Fibroblast of skin of back (primary cell): ENCODE results near the gene OAS3.
"Not testable (repeated sequence)": the region's sequence is repeated elsewhere in the genome, so short reads cannot be mapped to it uniquely, and the experiment has no call there.

ENCODE experiments used
- DNase-seq: peaks from one replicate; pipeline ENCODE4 v3.0.0-alpha.2; 2013

The OAS3 gene

GRCh38 chr12:112986291-112986800, 48.1 kb downstream of the OAS3 start:
- no peak for DNase-seq

DNA sequence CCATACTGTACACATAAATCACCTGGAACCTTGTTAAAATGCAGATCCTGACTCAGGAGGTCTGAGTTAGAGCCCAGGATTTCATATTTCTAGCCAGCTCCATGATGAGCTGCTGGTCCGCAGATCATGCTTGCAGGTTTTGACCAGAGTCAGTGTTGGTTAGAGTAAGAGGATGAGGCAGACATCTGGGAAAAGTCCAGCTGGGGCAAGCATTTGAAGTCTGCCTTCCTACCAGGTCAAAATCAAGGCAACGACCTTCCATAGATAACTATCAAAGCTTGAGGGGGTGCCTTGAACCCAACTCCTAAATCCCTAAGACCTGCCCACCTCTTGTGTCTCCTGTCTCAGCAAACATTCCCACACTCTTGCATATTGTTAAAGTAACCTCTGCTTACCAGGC, 49.3 kb downstream of the OAS3 start:
- DNase-seq, result no peak

- no peak for DNase-seq
Observed at GRCh38 chr12:112988224-112988623, 50.0 kb downstream of the OAS3 start.

DNA sequence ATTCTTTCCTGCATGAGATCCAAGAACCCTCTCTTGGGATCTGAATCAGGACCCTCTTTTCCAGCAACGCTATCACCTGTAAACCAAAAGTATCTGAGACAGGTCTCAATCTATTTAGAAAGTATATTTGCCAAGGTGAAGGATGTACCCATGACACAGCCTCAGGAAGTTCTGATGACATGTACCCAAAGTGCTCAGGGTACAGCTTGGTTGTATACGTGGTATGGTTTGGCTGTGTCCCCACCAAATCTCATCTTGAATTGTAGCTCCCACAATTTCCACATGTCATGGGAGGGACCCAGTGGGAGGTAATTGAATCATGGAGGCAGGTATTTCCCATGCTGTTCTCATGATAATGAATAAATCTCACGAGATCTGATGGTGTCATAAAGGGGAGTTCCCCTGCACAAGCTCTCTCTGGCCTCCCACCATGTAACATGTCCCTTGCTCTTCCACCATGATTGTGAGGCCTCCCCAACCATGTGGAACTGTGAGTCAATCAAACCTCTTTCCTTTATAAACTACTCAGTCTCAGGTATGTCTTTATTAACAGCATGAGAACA, 50.6 kb downstream of the OAS3 start:
- DNase-seq, result not testable (repeated sequence)

DNA sequence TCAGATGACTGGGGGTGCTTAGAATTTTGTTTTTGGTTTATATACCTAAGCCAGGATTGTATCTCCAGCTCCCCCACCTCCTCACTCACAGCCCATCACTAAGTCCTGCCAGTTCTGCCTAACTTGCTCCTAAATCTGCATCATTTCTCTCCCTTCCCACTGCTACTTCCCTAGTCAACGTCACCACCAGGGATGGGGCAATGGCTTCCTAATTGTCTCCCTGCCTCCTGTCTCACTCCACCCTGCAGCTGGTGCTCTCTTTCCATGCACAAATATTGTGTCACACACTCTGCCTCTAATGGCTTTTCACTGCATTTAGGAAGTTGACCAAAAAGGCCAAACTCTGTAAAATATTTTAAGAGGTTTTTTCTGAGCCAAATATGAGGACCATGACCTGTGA, 51.5 kb downstream of the OAS3 start:
- no peak for DNase-seq

DNA sequence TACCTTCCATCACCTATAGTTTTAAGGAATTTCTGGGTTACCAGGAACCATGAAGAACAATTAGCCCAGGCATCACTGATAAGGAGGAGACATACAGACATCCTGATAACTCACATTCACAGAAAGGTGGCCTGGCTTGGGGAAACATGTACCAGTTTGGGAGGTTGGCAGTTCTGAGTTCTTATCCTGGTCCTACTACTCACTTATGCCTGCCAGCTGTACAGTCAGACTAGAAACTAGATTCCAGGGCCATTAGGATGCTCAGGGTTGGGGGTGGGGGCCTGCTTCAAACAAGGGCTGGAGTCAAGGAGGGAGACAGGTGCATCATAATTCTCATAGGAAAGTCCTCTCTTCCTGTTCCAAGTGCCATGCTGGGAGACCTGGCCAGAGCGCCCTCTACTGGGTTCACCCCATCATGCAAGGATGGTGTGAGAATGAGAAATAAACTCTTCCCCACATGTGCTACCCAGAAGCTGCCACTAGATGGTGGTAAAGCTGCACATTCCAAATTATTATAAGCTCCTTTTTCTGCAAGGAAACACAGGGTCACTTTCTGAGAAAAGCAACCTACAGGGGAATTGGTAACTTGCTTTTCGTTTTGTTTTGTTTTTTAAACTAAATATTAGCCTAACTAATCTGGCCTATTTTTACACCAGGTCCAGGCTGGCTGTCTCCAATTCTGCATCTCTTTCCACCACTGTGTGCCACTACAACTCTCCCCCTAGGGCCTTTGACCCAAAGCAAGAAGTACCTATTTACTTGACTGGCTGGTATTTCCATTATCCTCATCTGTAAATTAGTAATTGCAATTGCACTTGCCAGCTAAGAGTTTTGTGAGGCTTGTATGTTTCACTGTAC, 54.5 kb downstream of the OAS3 start:
- peak; percentile 55 for DNase-seq

- no peak for DNase-seq
Observed at GRCh38 chr12:112995008-112995407, 56.7 kb downstream of the OAS3 start.

- DNase-seq, result no peak
Observed at GRCh38 chr12:112996501-112996900, 58.2 kb downstream of the OAS3 start.

DNA sequence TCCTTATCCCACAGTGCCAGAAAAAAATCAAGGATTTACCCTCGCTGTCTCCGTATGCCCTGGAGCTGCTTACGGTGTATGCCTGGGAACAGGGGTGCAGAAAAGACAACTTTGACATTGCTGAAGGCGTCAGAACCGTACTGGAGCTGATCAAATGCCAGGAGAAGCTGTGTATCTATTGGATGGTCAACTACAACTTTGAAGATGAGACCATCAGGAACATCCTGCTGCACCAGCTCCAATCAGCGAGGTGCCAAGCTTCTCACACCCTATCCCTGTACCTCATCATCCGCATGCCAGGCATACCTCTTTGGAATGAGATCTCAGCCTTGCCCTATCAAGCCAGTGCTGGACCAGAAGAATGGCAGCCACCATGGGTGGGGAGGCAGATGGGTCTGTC, 59.2 kb downstream of the OAS3 start:
- DNase-seq, result no peak

- no peak for DNase-seq
Observed at GRCh38 chr12:112998987-112999767, 60.9 kb downstream of the OAS3 start.

GRCh38 chr12:113000433-113000832, 62.2 kb downstream of the OAS3 start:
- no peak for DNase-seq

GRCh38 chr12:113002155-113002554, 63.9 kb downstream of the OAS3 start:
- no peak for DNase-seq

- DNase-seq, result no peak
Observed at GRCh38 chr12:113002676-113003075, 64.4 kb downstream of the OAS3 start.

DNA sequence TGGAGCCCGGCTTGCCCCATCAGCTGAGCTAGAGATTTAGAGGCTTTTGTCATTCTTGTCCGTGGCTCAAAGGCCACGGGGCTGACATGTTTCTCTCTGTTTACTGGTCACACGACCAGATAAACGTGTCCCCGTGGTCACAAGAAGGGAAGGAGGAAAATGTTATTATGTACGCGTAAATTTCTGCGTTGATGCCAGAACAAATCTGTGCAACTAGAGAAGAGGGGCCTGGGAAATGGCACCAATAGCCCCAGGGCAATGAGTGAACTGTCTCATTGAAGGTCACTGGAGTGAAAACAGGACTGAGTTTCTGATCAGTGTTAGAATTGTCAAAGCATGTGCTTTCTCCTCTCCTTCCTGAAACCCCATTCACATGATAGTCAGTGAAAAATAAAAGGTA, 65.4 kb downstream of the OAS3 start:
- DNase-seq, result no peak

DNA sequence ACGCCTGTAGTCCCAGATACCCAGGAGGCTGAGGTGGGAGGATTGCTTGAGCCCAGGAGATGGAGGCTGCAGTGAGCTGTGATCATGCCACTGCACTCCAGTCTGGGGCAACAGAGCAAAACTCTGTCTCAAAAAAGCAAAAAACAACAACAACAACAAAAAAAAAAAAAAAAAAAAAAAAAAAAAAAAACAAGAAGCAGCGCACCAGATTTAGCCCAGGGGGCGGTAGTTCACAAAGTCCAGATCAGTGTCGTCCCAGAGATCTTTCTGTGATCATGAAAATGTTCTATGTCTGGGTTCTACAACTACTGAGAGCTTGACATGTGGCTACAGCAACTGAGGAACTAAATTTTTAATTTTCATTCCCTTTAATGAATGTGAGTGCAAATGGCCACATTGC, 67.5 kb downstream of the OAS3 start:
- DNase-seq, result no peak

- DNase-seq, result no peak
Observed at GRCh38 chr12:113006206-113006605, 67.9 kb downstream of the OAS3 start.

DNA sequence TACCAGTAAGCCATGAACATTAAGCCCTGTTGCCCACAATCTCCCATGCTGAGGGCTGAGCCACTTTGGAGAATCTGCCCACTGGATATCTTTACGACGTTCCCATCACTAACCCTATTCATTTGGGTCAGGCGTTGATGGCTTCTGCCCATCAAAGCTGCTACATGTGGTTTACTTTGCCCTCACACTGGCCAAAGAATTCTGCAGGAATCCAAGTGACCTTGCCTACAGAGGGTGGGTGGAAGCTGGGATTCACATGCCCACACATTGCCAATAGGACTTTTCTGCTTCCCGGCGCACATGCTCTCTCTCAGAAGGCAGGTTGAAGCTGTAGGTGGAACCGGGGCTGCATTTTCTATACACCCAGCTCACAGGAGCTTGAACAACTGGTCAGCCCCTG, 68.4 kb downstream of the OAS3 start:
- no peak for DNase-seq

DNA sequence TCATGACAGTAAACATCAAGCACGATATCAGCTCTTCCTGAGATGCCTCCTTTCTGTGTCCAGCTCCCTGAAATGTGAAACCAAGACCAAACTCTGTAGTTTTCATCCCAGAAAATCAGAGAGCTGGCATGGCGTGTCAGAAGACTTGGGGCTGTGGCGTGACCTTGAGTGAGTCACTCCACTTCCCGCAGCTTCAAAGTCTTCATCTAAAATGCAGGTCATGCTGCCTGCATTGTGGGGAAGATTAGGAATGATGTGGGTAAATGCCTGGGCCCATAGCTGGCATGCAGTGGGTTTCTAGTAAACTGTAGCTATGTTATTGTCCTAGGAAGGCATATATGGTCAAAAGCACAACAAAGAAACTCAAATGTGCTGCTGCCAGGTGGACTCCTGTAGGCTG, 68.9 kb downstream of the OAS3 start:
- peak; percentile 19 for DNase-seq

DNA sequence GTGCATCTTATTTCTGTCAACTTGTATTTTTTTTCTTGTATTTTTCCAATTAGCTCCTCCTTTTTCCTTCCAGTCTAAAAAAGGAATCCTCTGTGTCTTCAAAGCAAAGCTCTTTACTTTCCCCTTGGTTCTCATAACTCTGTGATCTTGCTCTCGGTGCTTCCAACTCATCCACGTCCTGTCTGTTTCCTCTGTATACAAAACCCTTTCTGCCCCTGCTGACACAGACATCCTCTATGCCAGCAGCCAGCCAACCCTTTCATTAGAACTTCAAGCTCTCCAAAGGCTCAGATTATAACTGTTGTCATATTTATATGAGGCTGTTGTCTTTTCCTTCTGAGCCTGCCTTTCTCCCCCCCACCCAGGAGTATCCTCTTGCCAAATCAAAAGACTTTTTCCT, 72.4 kb downstream of the OAS3 start:
- DNase-seq, result no peak

DNA sequence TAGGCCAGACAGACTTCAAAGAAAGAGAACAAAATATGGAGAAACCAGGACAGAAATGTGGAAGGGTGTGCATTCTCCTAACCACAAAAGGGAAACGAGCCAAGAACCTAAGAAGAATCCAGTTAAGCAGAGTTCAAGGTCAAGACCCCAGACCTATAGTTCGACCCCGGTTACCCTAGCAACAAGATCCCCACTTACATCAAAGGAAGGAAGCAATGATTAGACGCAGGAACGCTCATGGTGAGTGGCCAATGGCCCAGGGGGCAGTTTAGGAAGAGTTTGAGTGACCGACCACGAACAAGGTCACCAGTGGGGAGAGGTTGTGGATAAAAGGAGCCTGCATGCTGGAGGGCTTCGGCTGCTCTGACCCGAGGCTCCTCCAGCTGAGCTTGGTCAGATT, 76.3 kb downstream of the OAS3 start:
- no peak for DNase-seq

- DNase-seq, result no peak
Observed at GRCh38 chr12:113016796-113017195, 78.5 kb downstream of the OAS3 start.

DNA sequence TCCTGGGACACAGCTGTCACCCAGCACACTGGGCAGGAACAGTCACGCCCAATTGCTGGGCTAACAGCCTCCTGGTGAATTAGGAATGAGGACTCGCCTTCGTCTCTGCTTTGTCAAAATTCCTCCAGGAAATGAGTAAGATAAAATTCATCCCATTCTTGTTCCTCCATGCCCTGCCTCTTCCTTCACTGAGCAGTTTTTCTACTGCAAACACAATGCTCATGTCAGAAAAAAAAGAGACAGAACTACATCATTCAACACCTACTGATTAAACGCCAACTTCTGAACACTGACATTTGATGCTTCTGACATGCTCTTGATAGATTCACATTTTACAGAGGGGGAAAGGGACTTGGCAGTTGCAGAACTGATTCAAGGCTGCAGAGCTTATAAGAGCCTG, 80.8 kb downstream of the OAS3 start:
- DNase-seq, result peak; percentile 48

DNA sequence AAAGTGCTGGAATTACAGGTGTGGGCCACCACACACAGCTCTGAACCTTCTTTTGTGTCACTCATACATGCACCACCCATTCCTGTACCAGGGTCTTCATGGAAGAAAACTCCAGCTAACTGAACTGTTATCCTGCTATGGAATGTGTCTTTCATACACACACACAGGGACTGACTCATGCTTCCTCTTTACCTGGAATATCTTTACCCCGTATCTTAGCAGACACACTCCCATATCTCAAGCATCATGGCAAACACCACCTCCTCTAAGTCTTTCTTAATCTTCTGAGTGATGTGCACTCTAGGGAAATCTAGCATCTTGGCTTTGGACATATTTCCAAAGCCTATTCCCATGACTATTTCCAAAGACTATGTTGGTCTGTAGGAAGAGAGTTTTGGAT, 83.2 kb downstream of the OAS3 start:
- DNase-seq, result no peak
